ENCODE data around the gene KNL1. TPM values are rescaled to one million over a fixed set of nuclear protein-coding genes. Genes with fewer than 3 reads are reported as not detected.
"Not testable (repeated sequence)": the region's sequence is repeated elsewhere in the genome, so short reads cannot be mapped to it uniquely, and the experiment has no call there.

The KNL1 gene
- total and polyA plus RNA-seq, 12 donors = 0.10 to 2.6 (median 0.63) TPM

- WGBS, 2 donors = 47 to 55% methylated on average over 20 of the region's 20 CpGs
- DNase-seq = no peak
- Histone ChIP-seq H3K27me3 (no peaks in the 10 kb centered on the region), H3K4me1 (peaks cover 2 to 54% (median 29%) of the 10 kb centered on the region in 9 donors), H3K27ac (peak overlapping the region in 9 of 10 donors; percentile 61 to 97 (median 92)), H3K9me3 (no peaks in the 10 kb centered on the region), H3K36me3 (peaks cover 0 to 22% (median 4%) of the 10 kb centered on the region in 9 donors), H3K4me3 (peak overlapping the region; percentile 24 to 95 (median 82))
- no peak for ATAC-seq
- intact Hi-C loops (cut with DNase I) = loop anchor here in 1 of 10 donors (10.0 kb wide), 1 partner anchor 101 kb away; no protein-coding TSS in a partner anchor
- no peak for TF ChIP-seq CTCF (IDR thresholded peaks at IDR 0.05)
Measured at GRCh38 chr15:40565333-40566238, 28.5 kb upstream of the KNL1 start.

DNA sequence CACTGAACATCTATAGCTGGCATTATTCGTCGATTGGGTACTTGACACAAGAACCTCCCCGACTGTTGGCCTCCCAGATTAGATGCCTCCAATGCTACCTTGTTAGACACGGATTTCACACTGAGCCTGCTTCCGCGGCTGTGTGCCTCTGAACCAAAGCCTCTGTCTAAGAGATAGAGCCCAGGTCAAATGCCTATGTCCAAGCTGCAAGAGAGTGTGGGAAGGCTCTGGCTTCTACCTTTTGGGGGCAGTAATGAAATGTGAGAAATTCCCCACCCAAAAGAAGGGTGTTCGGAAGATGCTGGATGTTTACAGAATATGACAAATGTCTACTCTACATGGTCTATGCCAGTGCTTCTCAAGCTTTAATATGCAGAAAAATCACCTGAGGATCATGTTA, 26.9 kb upstream of the KNL1 start:
- ATAC-seq = no peak
- Histone ChIP-seq H3K27me3 (no peaks in the 10 kb centered on the region), H3K4me3 (no peak overlapping the region), H3K27ac (no peak overlapping the region), H3K4me1 (peaks cover 2 to 50% (median 31%) of the 10 kb centered on the region in 9 donors), H3K9me3 (no peaks in the 10 kb centered on the region), H3K36me3 (peaks cover 0 to 15% (median 6%) of the 10 kb centered on the region in 9 donors)
- intact Hi-C loops (cut with DNase I) = loop anchor here in 1 of 10 donors (10.0 kb wide), 1 partner anchor 102 kb away; no protein-coding TSS in a partner anchor
- WGBS, 2 donors = 28 to 38% methylated on average over 7 of the region's 7 CpGs
- TF ChIP-seq CTCF (IDR thresholded peaks at IDR 0.05) = peak in 1 of 9 donors; percentile 13
- no peak for DNase-seq

DNA sequence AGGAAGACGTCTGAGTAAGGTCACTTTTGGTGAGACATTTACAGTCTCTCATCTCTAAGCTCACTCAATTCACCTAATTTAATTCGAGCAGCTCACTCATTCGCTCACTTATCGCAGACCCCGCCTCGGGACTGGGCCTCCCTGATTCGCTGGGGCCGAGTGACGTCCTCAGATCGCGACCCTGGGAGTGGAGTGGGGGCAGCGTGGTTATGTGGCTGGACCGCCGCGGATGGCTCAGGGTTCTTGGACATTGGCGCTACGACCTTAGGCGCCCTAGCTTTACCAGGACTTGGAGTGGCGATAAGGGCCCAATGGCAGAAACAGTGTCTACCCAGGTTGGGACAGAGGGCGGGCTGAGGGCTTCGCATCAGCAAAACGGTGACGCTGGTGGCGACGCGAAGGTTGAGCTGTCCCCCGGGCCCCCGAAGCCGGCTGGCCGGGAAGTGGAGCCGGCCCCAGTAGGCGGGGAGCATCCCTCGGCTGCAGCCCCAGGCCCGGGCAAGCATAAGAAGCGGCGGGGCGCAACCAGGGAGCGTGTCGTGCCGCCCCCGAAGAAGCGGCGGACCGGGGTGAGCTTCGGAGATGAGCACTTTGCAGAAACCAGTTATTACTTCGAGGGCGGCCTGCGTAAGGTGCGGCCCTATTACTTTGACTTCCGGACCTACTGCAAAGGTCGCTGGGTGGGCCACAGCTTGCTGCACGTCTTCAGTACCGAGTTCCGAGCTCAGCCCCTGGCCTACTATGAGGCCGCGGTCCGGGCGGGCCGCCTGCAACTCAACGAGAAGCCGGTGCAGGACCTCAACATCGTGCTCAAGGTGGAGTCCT, 24.7 kb upstream of the KNL1 start, which contains the start of gene RPUSD2:
Gene RPUSD2 (plus strand): TSS at position 171 of the 825 bp plus-strand sequence. CDS start 39 bp downstream, at position 210.
- peak within 1 kb of the TSS; percentile 69 to 91 (median 79) for H3K4me3 ChIP-seq
- peak within 1 kb of the TSS; percentile 30 to 84 (median 80) for H3K27ac ChIP-seq
- ATAC-seq = peak; percentile 72 to 87 (median 83)
- 0 to 1% methylated on average over 62 of the region's 62 CpGs for WGBS, 2 donors
- no peaks in the 10 kb centered on the region for H3K27me3 ChIP-seq
- H3K9me3 ChIP-seq = no peaks in the 10 kb centered on the region
- no peak for TF ChIP-seq CTCF (IDR thresholded peaks at IDR 0.05)
- H3K4me1 ChIP-seq = peaks cover 2 to 28% (median 18%) of the 10 kb centered on the region in 9 donors
- intact Hi-C loops (cut with DNase I) = loop anchor here in 1 of 10 donors (10.0 kb wide), 1 partner anchor 105 kb away; no protein-coding TSS in a partner anchor
- peaks cover 0 to 31% (median 23%) of the 10 kb centered on the region in 9 donors for H3K36me3 ChIP-seq
- peak; percentile 92 to 95 for DNase-seq

DNA sequence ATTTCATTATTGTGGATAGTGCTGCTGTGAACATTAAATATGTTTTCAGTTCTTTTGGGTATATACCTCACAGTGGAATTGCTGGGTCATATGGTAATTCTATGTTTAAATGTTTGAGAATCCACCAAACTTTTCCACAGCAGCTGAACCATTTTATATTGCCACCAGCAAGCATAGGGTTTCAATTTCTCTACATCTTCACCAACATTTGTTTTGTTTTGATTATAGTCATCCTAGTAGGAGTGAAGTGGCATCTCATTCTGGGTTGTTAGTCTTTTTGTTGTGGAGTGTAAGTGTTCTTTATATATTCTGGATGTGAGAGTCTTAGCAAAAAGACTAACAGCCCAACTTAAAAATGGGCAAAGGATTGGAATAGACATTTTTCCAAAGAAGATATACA, 18.9 kb upstream of the KNL1 start:
- Histone ChIP-seq H3K36me3 (peaks cover 0 to 46% (median 27%) of the 10 kb centered on the region in 9 donors), H3K4me1 (peaks cover 2 to 12% (median 8%) of the 10 kb centered on the region in 9 donors), H3K27ac (no peak overlapping the region), H3K27me3 (no peaks in the 10 kb centered on the region), H3K9me3 (no peaks in the 10 kb centered on the region), H3K4me3 (no peak overlapping the region)
- intact Hi-C loops (cut with DNase I) = loop anchor here in 1 of 10 donors (10.0 kb wide), 1 partner anchor 50 kb away; no protein-coding TSS in a partner anchor
- ATAC-seq (no peak), DNase-seq (no peak)
- no peak for TF ChIP-seq CTCF (IDR thresholded peaks at IDR 0.05)

DNA sequence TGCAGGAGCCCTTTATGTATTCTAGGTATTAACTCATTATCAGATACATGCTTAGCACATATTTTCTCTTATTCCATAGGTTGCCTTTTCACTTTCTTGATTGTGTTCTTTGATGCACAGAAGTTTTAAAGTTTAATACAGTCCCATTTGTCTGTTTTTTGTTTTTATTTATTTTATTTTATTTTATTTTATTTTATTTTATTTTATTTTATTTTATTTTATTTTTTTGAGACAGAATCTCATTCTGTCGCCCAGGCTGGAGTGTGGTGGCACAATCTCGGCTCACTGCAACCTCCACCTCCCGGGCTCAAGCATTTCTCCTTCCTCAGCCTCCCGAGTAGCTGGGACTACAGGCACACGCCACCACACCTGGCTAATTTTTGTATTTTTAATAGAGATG, 17.1 kb upstream of the KNL1 start:
- WGBS, 2 donors = 97 to 100% methylated on average over 5 of the region's 5 CpGs
- peaks cover 0 to 39% (median 22%) of the 10 kb centered on the region in 9 donors for H3K36me3 ChIP-seq
- not testable (repeated sequence) for H3K27me3 ChIP-seq, H3K9me3 ChIP-seq, H3K27ac ChIP-seq, DNase-seq, H3K4me3 ChIP-seq, ATAC-seq, H3K4me1 ChIP-seq
- intact Hi-C loops (cut with DNase I) = loop anchor here in 1 of 10 donors (10.0 kb wide), 1 partner anchor 52 kb away; no protein-coding TSS in a partner anchor
